Fibroblast of villous mesenchyme (primary cell): ENCODE measurements around the gene SCAF8. TPM values are rescaled to one million over a fixed set of nuclear protein-coding genes. Genes with fewer than 3 reads are reported as not detected.

Experiments
- DNase-seq: peaks from one replicate; pipeline ENCODE4 v3.0.0-alpha.2; 2010; ENCODE audit warnings: low read depth
- H3K4me3 ChIP-seq: 2 replicates; pipeline ENCODE4 v1.5.1; 2011; ENCODE audit warnings: low read depth, mild to moderate bottlenecking, low read length
- CTCF ChIP-seq: IDR thresholded peaks from 2 replicates; pipeline ENCODE4 v1.5.1; 2012; ENCODE audit warnings: low read depth, mild to moderate bottlenecking, low read length; ENCODE audit not compliant: insufficient read depth
- total RNA-seq: library from RNA; depleted of rRNA; stranded (reverse); fragments of >200 nt; gene quantifications from 2 replicates; pipeline ENCODE4 v1.2.3, GENCODE V29; 2012

SCAF8 gene
- total RNA-seq, 1 donor = 39.7 TPM

- no peak for TF ChIP-seq CTCF
- no peak overlapping the region for H3K4me3 ChIP-seq
- DNase-seq = no peak
Measured at GRCh38 chr6:154719433-154719832, 13.8 kb upstream of the SCAF8 start.

- no peak overlapping the region for H3K4me3 ChIP-seq
- DNase-seq = no peak
- TF ChIP-seq CTCF = no peak
Measured at GRCh38 chr6:154719854-154720253, 13.4 kb upstream of the SCAF8 start.

GRCh38 chr6:154721460-154721859, 11.8 kb upstream of the SCAF8 start:
- no peak overlapping the region for H3K4me3 ChIP-seq
- DNase-seq = peak; percentile 57
- TF ChIP-seq CTCF = no peak

GRCh38 chr6:154726887-154727286, 6.3 kb upstream of the SCAF8 start:
- TF ChIP-seq CTCF = no peak
- no peak for DNase-seq
- no peak overlapping the region for H3K4me3 ChIP-seq

GRCh38 chr6:154731296-154732218, 1.7 kb upstream of the SCAF8 start:
- no peak for TF ChIP-seq CTCF
- DNase-seq = no peak
- H3K4me3 ChIP-seq = no peak overlapping the region

DNA sequence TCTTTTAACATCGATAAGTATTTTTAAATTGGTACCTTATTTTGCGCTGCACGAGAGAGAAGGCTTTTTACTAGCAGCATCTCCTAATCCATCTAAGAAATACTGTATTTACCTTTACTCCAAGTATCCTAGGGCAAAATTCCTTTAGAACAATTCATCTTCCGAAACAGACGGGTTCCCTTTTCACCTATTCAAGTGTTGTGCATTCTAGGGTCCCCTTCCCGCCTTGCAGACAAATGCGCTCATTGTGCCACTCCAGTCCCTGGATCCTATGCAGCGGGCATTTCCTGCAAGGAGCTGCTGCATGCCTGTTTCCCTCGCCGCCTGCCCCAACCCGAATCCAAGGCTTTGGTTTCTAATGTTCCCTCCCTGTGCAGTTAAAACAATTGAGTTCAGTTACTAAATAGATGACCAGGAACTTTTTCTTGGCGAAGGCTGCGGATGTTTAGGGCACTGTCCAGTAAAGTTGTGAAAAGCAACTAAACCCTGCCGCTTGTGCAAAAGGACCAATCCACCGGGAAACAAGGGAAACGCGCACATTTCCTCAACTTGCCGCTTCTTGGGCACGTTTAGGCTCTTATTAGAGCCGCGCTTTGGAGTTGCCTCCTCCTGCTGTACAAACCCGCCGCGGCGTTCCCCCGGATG, 556 bp upstream of the SCAF8 start:
- peak; percentile 65 for DNase-seq
- no peak for TF ChIP-seq CTCF
- peak overlapping the region; percentile 81 for H3K4me3 ChIP-seq
